HG02763 (cell line): ENCODE measurements around the gene DPT.
"Not testable (repeated sequence)": the region's sequence is repeated elsewhere in the genome, so short reads cannot be mapped to it uniquely, and the experiment has no call there.

ENCODE experiments used
- ATAC-seq: cut with Tn5 transposase; IDR thresholded peaks from one replicate; pipeline ENCODE4 v1.9.1; 2021; ENCODE audit warnings: mild to moderate bottlenecking, moderate library complexity; ENCODE audit not compliant: unreplicated experiment

Gene DPT

DNA sequence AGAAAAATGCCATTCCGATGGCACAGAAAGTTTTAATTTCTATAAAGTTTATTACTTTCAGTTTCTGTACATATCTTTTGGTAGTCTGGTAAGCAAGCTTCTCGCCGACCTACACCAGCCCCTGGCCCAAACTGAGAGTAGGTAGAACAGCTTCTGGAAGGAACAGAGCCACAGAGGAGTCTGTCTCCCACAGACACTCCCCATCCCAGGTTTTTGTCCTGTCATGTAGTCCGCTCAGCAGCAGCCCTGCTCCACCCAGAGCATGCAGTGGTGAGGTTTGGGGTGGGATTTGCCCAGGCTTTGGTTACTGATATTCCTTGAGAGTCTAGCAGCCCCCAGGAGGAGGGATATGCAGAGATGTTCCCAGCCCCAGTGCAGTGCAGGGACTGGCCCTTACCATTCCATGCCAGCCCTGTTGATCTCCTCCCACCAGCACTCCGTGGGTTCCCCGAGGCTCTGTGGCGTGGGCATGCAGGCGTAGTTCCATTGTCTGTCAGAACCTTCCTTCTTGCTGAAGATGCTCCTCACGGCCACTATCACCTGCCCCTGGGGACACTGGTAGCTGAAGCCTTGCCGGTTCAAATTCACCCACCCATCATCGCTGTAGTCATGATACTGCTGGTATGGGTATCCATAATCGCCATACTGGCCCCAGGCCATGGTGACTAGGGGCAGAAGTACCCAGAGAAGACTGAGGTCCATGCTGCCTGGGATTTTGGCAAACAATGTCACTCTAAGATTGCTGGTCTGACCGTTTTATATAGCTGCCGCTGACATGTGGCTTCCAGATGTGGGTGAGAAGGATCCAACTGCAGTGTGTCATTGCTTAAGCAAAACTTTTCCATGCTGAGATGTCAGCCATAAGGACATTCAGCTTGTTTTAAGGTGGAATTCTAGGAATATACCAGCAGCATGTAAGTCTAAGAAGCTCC lies at the start of gene DPT:
TSS of gene DPT (minus strand) at position 734 of the 932 bp plus-strand sequence. CDS start at position 702, 32 bp downstream.
- ATAC-seq = no peak

- no peak for ATAC-seq
Measured at GRCh38 chr1:168775366-168775765, 46.4 kb upstream of the DPT start.

- no peak for ATAC-seq
Measured at GRCh38 chr1:168774241-168774640, 45.2 kb upstream of the DPT start.

GRCh38 chr1:168772428-168773060 lies 43.5 kb upstream of the DPT start:
- ATAC-seq = no peak

DNA sequence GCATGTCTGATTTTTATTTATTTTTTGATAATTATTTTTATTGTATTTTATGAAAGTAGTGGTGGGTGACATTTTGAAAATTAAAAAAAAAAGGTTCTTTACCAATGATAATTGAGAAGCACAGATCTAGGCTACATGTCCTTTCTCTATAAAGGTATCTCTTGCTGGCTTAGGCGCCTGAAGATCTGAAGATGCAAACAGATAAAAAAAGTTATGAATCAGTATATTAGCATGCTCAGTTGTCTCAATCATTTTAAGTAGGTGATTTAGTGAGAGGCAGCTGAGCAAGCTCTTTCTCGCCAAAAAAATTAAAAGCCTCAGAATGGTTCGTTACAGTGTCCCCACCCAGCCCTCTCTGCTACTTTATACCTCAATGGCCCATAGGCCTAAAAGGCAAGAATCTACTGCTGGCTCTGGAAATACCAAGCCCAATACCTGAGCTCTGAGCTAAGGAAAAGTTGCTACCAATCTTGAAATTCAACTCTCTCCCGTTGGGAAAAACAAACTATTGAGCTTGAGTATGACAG lies 42.2 kb upstream of the DPT start:
- ATAC-seq = no peak

DNA sequence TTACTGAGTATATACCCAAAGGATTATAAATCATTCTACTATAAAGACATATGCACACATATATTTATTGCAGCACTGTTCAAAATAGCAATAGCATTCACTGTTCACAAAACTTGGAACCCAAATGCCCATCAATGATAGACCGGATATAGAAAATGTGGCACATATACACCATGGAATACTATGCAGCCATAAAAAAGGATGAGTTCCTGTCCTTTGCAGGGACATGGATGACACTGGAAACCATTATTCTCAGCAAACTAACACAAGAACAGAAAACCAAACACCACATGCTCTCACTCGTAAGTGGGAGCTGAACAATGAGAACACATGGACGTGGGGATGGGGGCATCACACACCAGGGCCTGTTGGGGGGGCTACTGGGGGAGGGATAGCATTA lies 40.9 kb upstream of the DPT start:
- ATAC-seq = not testable (repeated sequence)

DNA sequence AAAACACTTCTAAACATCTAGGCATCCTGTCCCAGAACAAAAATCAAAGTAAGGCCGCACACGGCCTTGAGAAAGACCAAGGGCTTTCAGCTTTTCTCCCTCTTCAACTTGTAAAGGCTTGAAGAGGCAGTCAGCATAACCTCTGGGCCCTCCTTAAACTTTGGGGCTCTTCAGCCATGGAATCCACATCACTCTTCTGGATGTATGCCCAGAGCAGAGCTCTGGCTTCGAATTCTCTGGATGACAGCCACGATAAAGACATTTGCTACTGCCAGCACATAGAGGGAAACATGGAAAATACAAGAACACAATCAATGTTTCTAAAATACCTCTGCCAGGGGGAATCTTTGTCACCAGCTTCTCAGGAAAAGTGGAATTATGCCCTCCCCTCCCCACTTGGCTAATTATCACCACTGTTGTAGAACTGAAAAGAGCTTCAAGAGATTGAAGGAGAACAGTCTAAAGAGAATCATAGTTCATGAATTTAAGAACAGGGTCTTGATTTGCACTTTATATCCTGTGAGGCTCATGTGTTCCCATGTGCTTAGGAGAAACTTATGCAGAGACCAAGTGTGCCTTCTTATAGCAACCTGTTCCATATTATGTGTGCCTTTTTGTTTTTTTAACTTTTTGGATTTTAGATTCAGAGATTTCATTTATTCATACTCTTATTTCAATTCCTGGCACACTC lies 39.0 kb upstream of the DPT start:
- ATAC-seq = no peak

DNA sequence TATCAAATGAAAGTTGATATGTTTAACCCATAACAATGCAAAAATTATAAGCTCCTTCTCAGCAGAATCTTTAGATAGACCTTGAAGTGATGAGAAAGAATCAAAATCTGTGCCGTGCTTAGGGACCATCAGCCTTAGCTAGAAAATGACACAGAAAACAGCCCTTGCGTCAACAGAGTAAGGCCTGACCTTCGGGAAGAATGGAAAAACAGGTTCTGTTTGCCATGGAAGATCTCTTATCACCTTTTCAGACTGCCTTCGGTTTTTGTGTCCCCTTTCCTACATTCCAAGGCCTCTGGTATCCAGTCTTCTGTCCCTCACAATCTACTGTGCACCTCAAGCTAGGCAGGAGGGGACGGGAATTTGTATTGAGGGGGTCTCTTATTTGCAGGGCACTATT lies 37.6 kb upstream of the DPT start:
- no peak for ATAC-seq

DNA sequence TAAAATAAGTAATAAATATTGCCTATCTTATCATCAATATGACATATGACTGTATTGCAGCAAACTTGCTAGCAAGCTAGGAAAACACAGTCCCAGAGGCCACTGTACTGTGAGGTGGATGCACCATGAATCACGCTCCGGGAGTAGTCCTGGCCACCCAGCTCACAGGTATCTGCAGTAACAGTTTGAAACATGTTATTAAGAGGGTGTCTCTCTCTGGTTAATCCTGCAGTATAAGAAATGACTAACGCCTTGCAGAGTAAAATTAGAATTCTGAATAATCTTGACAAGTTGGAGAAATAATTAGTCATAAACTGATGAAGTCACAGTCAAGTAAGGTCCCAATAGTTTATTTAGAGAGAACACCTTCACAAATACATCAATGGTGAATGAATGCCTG lies 34.0 kb upstream of the DPT start:
- no peak for ATAC-seq

DNA sequence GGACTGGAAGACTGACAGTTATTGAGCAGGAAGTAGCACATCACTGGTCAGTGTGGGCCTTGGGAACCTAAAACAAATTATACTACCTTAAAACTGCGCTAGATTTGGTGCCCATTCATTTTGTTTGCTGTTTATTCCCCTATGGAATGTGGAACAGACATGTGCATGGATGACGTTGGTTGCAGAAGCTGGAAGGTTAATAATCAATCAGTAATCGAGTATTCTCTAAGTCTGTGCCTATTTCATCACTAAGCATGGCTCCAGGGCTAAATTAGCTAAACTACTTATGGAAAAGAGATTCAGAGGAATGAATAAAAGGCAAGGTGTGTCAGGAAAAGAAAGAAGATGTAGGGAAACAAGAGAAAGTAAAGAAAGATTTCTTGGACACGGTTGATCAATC lies 33.5 kb upstream of the DPT start:
- ATAC-seq = no peak

- ATAC-seq = no peak
Measured at GRCh38 chr1:168760781-168761180, 31.8 kb upstream of the DPT start.

DNA sequence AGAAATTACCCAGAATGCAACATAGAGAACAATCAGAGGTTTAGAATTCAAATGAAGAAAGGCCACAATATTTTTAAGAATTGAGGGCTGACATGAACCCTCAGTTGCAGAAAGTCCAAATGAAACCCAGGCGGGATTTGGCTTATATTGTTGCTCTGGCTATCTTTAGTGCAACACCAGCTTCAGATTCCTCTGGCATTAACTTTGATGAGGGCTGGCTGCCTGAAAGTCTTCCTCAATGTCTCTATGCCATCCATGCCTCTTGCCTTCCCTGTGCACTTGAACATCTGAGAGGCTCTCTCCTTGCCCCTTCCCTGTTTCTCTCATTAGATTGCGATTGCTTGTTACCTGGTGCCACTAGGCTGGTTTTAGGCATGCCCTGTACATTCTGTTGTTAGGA lies 31.2 kb upstream of the DPT start:
- no peak for ATAC-seq

- no peak for ATAC-seq
Measured at GRCh38 chr1:168759077-168759476, 30.1 kb upstream of the DPT start.

GRCh38 chr1:168758503-168758902 lies 29.5 kb upstream of the DPT start:
- no peak for ATAC-seq

GRCh38 chr1:168755800-168756418 lies 26.9 kb upstream of the DPT start:
- no peak for ATAC-seq

DNA sequence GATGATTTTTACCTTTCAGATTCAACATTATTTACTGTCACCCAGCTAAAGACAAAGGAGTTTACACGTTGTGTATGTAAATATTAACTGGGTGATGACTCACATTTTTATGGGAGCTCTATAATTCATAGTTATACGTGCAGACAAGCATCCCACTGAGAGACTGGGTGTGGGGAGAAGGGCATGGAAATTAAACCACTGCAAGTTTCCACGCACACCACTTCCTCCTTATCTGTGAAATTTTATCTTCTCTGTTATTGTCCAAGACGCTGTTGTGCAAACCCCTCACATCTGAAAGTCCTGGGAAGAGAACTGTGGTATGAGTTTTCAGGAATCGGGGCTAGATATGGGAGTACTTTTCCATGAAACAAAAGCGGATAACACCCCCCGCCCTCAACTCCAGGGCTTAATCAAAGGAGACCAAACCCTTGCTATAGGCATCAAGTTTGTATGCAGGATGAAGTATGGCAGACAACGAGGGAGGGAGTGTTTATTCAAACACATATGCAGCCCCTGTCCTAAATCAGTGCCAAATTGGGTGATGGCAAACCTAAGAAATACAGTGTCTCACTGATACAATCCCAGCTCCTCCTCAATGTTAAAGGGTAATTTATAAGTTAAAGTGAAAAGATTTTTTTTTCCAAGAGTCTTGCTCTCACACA lies 23.3 kb upstream of the DPT start:
- no peak for ATAC-seq

DNA sequence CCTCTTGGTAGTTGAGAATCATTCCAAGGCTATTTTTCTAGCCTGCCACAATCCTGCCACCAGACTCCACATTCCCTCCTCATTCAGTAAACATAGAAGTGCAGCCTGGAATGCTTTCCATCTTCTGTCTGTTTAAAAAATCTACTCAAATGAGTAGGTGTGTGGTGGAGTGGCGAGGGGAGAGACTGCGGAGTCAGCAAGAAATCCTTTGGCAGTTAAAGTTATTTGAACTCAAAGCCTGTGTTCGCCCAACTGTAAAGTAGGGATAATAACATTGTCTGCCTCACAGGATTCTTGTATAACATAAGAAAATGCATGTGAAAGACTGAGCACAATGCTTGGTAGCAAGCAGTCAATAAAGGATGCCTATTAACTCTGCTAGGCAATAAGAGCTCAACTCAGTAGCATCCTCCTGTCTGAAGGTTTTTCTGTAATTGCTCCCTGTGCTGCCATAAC lies 22.2 kb upstream of the DPT start:
- ATAC-seq = no peak

- no peak for ATAC-seq
Measured at GRCh38 chr1:168742994-168743650, 14.1 kb upstream of the DPT start.

DNA sequence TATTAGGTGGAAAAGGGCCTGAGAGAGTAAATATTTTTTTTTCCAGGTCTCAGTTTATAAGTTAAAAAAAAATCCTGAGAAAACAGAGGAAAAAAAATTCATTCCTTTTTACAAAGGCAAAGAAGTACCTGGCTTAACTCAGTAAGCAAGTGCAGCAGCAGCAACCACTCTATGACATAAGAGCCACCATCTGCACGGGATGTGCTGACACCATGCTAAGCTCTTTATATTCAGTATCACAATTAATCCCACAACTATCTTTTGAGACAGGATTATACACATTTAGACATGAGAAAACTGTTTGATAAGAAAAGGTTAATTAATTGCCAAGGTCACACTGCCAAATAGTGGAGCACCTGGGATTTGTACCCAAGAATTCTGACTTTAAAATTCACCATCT lies 13.4 kb upstream of the DPT start:
- ATAC-seq = no peak

DNA sequence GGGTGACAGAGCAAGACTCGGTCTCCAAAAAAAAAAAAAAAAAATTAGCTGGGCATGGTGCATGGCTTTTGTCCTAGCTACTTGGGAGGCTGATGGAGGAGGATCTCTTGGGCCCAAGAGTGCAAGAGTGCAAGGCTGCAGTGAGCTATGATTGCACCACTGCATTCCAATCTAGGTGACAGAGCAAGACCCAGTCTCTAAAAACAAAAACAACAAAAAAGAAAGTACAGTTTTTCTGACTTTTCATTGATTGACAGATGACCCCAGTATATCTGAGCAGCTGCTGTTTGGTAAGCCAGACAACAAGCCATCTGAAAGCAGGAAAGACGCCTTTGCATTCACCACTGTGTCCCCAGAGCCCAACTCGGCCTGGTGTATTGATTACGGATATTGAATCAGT lies 10.9 kb upstream of the DPT start:
- ATAC-seq = no peak
